ENCODE measurements around the gene PCBP3.

DNA sequence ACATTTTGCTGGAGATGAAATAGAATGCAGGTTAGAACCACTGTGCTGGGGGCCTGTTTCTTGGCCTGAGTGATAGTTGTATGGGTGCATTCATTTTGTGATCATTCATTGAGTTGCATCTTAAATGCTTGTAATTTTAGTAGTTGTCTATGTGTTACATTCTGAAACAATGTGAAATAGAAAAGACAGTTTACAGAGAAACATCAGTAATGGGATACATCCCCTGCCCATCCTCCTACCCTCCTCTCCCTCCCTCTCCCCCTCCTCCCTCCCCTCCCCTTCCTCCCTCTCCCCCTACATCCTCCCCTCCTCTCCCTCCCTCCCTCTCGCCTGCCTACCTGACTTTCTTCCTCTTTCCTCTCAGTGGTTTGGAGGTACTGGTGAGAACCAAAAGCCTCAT lies 283.5 kb downstream of the PCBP3 start:
- no peak for TF ChIP-seq SUPT20H (IDR thresholded peaks at IDR 0.05; ENCODE audit: borderline replicate concordance, control insufficient read depth, low read depth, low read length)
- TF ChIP-seq, protein P1, sequence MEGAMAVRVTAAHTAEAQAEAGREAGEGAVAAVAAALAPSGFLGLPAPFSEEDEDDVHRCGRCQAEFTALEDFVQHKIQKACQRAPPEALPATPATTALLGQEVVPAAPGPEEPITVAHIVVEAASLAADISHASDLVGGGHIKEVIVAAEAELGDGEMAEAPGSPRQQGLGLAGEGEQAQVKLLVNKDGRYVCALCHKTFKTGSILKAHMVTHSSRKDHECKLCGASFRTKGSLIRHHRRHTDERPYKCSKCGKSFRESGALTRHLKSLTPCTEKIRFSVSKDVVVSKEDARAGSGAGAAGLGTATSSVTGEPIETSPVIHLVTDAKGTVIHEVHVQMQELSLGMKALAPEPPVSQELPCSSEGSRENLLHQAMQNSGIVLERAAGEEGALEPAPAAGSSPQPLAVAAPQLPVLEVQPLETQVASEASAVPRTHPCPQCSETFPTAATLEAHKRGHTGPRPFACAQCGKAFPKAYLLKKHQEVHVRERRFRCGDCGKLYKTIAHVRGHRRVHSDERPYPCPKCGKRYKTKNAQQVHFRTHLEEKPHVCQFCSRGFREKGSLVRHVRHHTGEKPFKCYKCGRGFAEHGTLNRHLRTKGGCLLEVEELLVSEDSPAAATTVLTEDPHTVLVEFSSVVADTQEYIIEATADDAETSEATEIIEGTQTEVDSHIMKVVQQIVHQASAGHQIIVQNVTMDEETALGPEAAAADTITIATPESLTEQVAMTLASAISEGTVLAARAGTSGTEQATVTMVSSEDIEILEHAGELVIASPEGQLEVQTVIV (IDR thresholded peaks at IDR 0.05; ENCODE audit: borderline replicate concordance, partially characterized antibody): no peak
- TF ChIP-seq SPI1 (IDR thresholded peaks at IDR 0.05; ENCODE audit: borderline replicate concordance, insufficient read depth, low read depth, low read length): no peak
- TF ChIP-seq, protein P2, sequence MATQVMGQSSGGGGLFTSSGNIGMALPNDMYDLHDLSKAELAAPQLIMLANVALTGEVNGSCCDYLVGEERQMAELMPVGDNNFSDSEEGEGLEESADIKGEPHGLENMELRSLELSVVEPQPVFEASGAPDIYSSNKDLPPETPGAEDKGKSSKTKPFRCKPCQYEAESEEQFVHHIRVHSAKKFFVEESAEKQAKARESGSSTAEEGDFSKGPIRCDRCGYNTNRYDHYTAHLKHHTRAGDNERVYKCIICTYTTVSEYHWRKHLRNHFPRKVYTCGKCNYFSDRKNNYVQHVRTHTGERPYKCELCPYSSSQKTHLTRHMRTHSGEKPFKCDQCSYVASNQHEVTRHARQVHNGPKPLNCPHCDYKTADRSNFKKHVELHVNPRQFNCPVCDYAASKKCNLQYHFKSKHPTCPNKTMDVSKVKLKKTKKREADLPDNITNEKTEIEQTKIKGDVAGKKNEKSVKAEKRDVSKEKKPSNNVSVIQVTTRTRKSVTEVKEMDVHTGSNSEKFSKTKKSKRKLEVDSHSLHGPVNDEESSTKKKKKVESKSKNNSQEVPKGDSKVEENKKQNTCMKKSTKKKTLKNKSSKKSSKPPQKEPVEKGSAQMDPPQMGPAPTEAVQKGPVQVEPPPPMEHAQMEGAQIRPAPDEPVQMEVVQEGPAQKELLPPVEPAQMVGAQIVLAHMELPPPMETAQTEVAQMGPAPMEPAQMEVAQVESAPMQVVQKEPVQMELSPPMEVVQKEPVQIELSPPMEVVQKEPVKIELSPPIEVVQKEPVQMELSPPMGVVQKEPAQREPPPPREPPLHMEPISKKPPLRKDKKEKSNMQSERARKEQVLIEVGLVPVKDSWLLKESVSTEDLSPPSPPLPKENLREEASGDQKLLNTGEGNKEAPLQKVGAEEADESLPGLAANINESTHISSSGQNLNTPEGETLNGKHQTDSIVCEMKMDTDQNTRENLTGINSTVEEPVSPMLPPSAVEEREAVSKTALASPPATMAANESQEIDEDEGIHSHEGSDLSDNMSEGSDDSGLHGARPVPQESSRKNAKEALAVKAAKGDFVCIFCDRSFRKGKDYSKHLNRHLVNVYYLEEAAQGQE (IDR thresholded peaks at IDR 0.05; ENCODE audit: low read depth, low read length): no peak
- no peak for TF ChIP-seq POLR2AphosphoS5 (IDR thresholded peaks at IDR 0.05; ENCODE audit: low read length)
- TF ChIP-seq, protein P3, sequence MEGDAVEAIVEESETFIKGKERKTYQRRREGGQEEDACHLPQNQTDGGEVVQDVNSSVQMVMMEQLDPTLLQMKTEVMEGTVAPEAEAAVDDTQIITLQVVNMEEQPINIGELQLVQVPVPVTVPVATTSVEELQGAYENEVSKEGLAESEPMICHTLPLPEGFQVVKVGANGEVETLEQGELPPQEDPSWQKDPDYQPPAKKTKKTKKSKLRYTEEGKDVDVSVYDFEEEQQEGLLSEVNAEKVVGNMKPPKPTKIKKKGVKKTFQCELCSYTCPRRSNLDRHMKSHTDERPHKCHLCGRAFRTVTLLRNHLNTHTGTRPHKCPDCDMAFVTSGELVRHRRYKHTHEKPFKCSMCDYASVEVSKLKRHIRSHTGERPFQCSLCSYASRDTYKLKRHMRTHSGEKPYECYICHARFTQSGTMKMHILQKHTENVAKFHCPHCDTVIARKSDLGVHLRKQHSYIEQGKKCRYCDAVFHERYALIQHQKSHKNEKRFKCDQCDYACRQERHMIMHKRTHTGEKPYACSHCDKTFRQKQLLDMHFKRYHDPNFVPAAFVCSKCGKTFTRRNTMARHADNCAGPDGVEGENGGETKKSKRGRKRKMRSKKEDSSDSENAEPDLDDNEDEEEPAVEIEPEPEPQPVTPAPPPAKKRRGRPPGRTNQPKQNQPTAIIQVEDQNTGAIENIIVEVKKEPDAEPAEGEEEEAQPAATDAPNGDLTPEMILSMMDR (IDR thresholded peaks at IDR 0.05 in 2 of 3, conservative IDR thresholded peaks at IDR 0.05 in 1 of 3; ENCODE audit: control insufficient read depth in 2 of 3, extremely low read depth in 1 of 3, insufficient read depth in 1 of 3, low read depth in 3 of 3, low read length in 3 of 3): no peak
- TF ChIP-seq HDAC2 (IDR thresholded peaks at IDR 0.05): no peak
- no peak for TF ChIP-seq SMC3 (IDR thresholded peaks at IDR 0.05; ENCODE audit: borderline replicate concordance, low read length)
- TF ChIP-seq, protein P4, sequence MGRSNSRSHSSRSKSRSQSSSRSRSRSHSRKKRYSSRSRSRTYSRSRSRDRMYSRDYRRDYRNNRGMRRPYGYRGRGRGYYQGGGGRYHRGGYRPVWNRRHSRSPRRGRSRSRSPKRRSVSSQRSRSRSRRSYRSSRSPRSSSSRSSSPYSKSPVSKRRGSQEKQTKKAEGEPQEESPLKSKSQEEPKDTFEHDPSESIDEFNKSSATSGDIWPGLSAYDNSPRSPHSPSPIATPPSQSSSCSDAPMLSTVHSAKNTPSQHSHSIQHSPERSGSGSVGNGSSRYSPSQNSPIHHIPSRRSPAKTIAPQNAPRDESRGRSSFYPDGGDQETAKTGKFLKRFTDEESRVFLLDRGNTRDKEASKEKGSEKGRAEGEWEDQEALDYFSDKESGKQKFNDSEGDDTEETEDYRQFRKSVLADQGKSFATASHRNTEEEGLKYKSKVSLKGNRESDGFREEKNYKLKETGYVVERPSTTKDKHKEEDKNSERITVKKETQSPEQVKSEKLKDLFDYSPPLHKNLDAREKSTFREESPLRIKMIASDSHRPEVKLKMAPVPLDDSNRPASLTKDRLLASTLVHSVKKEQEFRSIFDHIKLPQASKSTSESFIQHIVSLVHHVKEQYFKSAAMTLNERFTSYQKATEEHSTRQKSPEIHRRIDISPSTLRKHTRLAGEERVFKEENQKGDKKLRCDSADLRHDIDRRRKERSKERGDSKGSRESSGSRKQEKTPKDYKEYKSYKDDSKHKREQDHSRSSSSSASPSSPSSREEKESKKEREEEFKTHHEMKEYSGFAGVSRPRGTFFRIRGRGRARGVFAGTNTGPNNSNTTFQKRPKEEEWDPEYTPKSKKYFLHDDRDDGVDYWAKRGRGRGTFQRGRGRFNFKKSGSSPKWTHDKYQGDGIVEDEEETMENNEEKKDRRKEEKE (IDR thresholded peaks at IDR 0.05): no peak
- TF ChIP-seq NFYA (IDR thresholded peaks at IDR 0.05; ENCODE audit: borderline replicate concordance, low read depth, low read length): no peak

Data from GM12878 (cell line).